Liver (tissue), 3 donors: ENCODE results near the gene KAT6B.

Source experiments
- EGR1 ChIP-seq, 2 donors: IDR thresholded peaks; 2 replicates each; pipeline ENCODE4 v1.6.1; 2016 to 2018; ENCODE audit warnings: antibody characterized with exemption in 2 of 2, low read depth in 2 of 2
- FOXA1 ChIP-seq: IDR thresholded peaks from 2 replicates; pipeline ENCODE4 v1.6.1; 2016; ENCODE audit warnings: antibody characterized with exemption
- GABPA ChIP-seq, 2 donors: IDR thresholded peaks in 1 of 2; conservative IDR thresholded peaks in 1 of 2; 2 replicates each; pipeline ENCODE4 v1.6.1; 2016; ENCODE audit warnings: antibody characterized with exemption in 2 of 2, mild to moderate bottlenecking in 1 of 2, moderate library complexity in 1 of 2
- JUND ChIP-seq, 2 donors: IDR thresholded peaks; 2 replicates each; pipeline ENCODE4 v1.6.1; 2016; ENCODE audit warnings: antibody characterized with exemption in 2 of 2
- NR2F2 ChIP-seq: IDR thresholded peaks from 2 replicates; pipeline ENCODE4 v1.6.1; 2016; ENCODE audit warnings: antibody characterized with exemption
- RAD21 ChIP-seq, 2 donors: IDR thresholded peaks; 2 replicates each; pipeline ENCODE4 v1.6.1; 2016; ENCODE audit warnings: antibody characterized with exemption in 2 of 2, mild to moderate bottlenecking in 2 of 2
- TAF1 ChIP-seq: conservative IDR thresholded peaks from 2 replicates; pipeline ENCODE4 v1.6.1; 2016; ENCODE audit warnings: antibody characterized with exemption, mild to moderate bottlenecking
- YY1 ChIP-seq: IDR thresholded peaks from 2 replicates; pipeline ENCODE4 v1.6.1; 2016; ENCODE audit warnings: antibody characterized with exemption, mild to moderate bottlenecking
- TF ChIP-seq, protein P1 (sequence below): fragments of 150-350 bp; IDR thresholded peaks from 2 replicates; pipeline ENCODE4 v1.5.1; 2017; ENCODE audit warnings: improper control_type of control experiment, low read depth, low read length; ENCODE audit not compliant: missing input control
- TF ChIP-seq, protein P2 (sequence below): IDR thresholded peaks from 2 replicates; pipeline ENCODE4 v1.6.1; 2016; ENCODE audit warnings: antibody characterized with exemption
- TF ChIP-seq, protein P3 (sequence below): IDR thresholded peaks from 2 replicates; pipeline ENCODE4 v1.6.1; 2016; ENCODE audit warnings: antibody characterized with exemption, mild to moderate bottlenecking
- TF ChIP-seq, protein P4 (sequence below): IDR thresholded peaks from 2 replicates; pipeline ENCODE4 v1.6.1; 2016; ENCODE audit warnings: antibody characterized with exemption
- donor health status: healthy.
- donor health status: healthy.

DNA sequence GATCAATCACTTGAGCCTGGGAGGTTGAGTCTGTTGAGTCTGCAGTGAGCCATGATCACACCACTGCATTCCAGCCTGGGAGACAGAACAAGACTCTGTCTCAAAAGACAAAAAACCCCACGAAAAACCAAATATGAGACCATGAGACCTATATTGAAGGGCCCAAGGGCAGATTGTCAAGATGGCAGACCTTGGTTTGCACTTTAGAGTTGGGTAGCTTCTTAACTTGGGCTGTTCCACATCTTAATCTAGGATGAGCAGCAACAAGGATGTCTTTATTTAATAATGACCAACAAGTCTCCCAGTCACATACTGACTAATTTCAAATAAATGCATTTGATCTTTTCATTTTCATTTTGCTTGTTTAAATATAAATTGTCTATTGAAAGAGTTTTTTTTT is 43.8 kb downstream of the KAT6B start:
- TF ChIP-seq YY1 (no peak), NR2F2 (no peak), EGR1 (IDR thresholded peaks at IDR 0.05; ENCODE audit: low read depth in 2 of 2) (no peak), GABPA (IDR thresholded peaks at IDR 0.05 in 1 of 2, conservative IDR thresholded peaks at IDR 0.05 in 1 of 2) (no peak), JUND (IDR thresholded peaks at IDR 0.05) (no peak), TAF1 (no peak), RAD21 (IDR thresholded peaks at IDR 0.05) (no peak), FOXA1 (no peak)
- TF ChIP-seq, protein P1, sequence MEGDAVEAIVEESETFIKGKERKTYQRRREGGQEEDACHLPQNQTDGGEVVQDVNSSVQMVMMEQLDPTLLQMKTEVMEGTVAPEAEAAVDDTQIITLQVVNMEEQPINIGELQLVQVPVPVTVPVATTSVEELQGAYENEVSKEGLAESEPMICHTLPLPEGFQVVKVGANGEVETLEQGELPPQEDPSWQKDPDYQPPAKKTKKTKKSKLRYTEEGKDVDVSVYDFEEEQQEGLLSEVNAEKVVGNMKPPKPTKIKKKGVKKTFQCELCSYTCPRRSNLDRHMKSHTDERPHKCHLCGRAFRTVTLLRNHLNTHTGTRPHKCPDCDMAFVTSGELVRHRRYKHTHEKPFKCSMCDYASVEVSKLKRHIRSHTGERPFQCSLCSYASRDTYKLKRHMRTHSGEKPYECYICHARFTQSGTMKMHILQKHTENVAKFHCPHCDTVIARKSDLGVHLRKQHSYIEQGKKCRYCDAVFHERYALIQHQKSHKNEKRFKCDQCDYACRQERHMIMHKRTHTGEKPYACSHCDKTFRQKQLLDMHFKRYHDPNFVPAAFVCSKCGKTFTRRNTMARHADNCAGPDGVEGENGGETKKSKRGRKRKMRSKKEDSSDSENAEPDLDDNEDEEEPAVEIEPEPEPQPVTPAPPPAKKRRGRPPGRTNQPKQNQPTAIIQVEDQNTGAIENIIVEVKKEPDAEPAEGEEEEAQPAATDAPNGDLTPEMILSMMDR = no peak
- TF ChIP-seq, protein P2, sequence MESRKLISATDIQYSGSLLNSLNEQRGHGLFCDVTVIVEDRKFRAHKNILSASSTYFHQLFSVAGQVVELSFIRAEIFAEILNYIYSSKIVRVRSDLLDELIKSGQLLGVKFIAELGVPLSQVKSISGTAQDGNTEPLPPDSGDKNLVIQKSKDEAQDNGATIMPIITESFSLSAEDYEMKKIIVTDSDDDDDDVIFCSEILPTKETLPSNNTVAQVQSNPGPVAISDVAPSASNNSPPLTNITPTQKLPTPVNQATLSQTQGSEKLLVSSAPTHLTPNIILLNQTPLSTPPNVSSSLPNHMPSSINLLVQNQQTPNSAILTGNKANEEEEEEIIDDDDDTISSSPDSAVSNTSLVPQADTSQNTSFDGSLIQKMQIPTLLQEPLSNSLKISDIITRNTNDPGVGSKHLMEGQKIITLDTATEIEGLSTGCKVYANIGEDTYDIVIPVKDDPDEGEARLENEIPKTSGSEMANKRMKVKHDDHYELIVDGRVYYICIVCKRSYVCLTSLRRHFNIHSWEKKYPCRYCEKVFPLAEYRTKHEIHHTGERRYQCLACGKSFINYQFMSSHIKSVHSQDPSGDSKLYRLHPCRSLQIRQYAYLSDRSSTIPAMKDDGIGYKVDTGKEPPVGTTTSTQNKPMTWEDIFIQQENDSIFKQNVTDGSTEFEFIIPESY = no peak
- TF ChIP-seq, protein P3, sequence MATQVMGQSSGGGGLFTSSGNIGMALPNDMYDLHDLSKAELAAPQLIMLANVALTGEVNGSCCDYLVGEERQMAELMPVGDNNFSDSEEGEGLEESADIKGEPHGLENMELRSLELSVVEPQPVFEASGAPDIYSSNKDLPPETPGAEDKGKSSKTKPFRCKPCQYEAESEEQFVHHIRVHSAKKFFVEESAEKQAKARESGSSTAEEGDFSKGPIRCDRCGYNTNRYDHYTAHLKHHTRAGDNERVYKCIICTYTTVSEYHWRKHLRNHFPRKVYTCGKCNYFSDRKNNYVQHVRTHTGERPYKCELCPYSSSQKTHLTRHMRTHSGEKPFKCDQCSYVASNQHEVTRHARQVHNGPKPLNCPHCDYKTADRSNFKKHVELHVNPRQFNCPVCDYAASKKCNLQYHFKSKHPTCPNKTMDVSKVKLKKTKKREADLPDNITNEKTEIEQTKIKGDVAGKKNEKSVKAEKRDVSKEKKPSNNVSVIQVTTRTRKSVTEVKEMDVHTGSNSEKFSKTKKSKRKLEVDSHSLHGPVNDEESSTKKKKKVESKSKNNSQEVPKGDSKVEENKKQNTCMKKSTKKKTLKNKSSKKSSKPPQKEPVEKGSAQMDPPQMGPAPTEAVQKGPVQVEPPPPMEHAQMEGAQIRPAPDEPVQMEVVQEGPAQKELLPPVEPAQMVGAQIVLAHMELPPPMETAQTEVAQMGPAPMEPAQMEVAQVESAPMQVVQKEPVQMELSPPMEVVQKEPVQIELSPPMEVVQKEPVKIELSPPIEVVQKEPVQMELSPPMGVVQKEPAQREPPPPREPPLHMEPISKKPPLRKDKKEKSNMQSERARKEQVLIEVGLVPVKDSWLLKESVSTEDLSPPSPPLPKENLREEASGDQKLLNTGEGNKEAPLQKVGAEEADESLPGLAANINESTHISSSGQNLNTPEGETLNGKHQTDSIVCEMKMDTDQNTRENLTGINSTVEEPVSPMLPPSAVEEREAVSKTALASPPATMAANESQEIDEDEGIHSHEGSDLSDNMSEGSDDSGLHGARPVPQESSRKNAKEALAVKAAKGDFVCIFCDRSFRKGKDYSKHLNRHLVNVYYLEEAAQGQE = no peak
- TF ChIP-seq, protein P4, sequence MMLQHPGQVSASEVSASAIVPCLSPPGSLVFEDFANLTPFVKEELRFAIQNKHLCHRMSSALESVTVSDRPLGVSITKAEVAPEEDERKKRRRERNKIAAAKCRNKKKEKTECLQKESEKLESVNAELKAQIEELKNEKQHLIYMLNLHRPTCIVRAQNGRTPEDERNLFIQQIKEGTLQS = no peak
